Transverse colon (tissue), 4 donors: ENCODE measurements around the gene HOXB7. TPM values are rescaled to one million over a fixed set of nuclear protein-coding genes. Genes with fewer than 3 reads are reported as not detected.

Experiments used
- DNase-seq: peaks from one replicate; pipeline ENCODE4 v3.0.0-alpha.2; 2019
- H3K27ac ChIP-seq, 4 donors: fragments of 200-600 bp; sonication (generic); 2 replicates each; pipeline ENCODE4 v1.5.1; 2016 to 2018; ENCODE audit warnings: inconsistent platforms in 4 of 4
- H3K27me3 ChIP-seq: fragments of 200-600 bp; sonication (generic); 2 replicates; pipeline ENCODE4 v1.5.1; 2017; ENCODE audit warnings: inconsistent platforms
- H3K36me3 ChIP-seq, 4 donors: fragments of 200-600 bp; sonication (generic); 2 replicates each; pipeline ENCODE4 v1.5.1; 2017 to 2019; ENCODE audit warnings: inconsistent platforms in 4 of 4
- H3K4me1 ChIP-seq, 4 donors: fragments of 200-600 bp; sonication (generic); 2 replicates each; pipeline ENCODE4 v1.5.1; 2017 to 2020; ENCODE audit warnings: inconsistent platforms in 4 of 4
- H3K4me3 ChIP-seq, 4 donors: fragments of 200-600 bp; sonication (generic); 1 replicate in 1 of 4; 2 replicates in 3 of 4; pipeline versions ENCODE4 v1.5.1 to v1.6.1; 2017 to 2019; ENCODE audit warnings: inconsistent platforms in 4 of 4
- H3K9me3 ChIP-seq, 2 donors: fragments of 200-600 bp; sonication (generic); 2 replicates each; pipeline ENCODE4 v1.5.1; 2017 to 2019; ENCODE audit warnings: inconsistent platforms in 2 of 2
- CTCF ChIP-seq, 5 experiments: fragments of 200-600 bp in 3 of 5; fragments of 450-650 bp in 2 of 5; sonication (generic) in 3 of 5; IDR thresholded peaks; 1 replicate in 2 of 5; 2 replicates in 3 of 5; pipeline ENCODE4 v1.5.1; 2016 to 2017; ENCODE audit warnings: antibody characterized with exemption in 5 of 5, inconsistent platforms in 3 of 5, mild to moderate bottlenecking in 2 of 5, moderate library complexity in 1 of 5
- EP300 ChIP-seq: sonication (generic); formaldehyde crosslinking; IDR thresholded peaks from one replicate; pipeline ENCODE4 v1.6.1; 2017; ENCODE audit warnings: antibody characterized with exemption, low read depth
- POLR2A ChIP-seq: fragments of 450-650 bp; IDR thresholded peaks from one replicate; pipeline ENCODE4 v1.6.1; 2016; ENCODE audit warnings: antibody characterized with exemption, mild to moderate bottlenecking, moderate library complexity
- POLR2AphosphoS5 ChIP-seq, 3 donors: sonication (generic); formaldehyde crosslinking; IDR thresholded peaks; one replicate each; pipeline ENCODE4 v1.6.1; 2016; ENCODE audit warnings: antibody characterized with exemption in 3 of 3
- WGBS, 2 donors: methylation state at CpG; one replicate each; pipeline ENCODE4 v1.1.5; 2018; ENCODE audit warnings: low coverage in 1 of 2; 5-methylcytosine and 5-hydroxymethylcytosine counted together
- in situ Hi-C, 4 donors: fragments of 200-750 bp; cut with MboI; loops; one replicate each; pipeline versions ENCODE4 v1.15.0 to v1.15.1; 2017; ENCODE audit warnings: low sequenced_read_pairs in 3 of 4, low pct_ligation_motif_present in 1 of 4, low pct_unique_long_range_greater_than_20kb in 1 of 4
- intact Hi-C: fragments of 100-400 bp; cut with DNase I; formaldehyde crosslinking; loops from one replicate; pipeline ENCODE4 v1.15.1; 2023; ENCODE audit warnings: low total_unique reads
- total RNA-seq, 4 donors: library from RNA; depleted of rRNA; stranded (reverse); fragments of >200 nt; gene quantifications; one replicate each; pipeline ENCODE4 v1.1.0, GENCODE V29; 2016

The HOXB7 gene
- total RNA-seq, 4 donors from 2014 or later: 11.2 to 20.9 (median 16.7) TPM; not detected in 1

- Histone ChIP-seq H3K4me1 (peaks cover 35 to 95% (median 71%) of the 10 kb centered on the region in 4 donors), H3K36me3 (no peaks in the 10 kb centered on the region), H3K27ac (peak overlapping the region; percentile 89 to 95 (median 92)), H3K4me3 (peak overlapping the region in 2 of 4 donors; percentile 14 to 36), H3K9me3 (no peaks in the 10 kb centered on the region), H3K27me3 (no peaks in the 10 kb centered on the region)
- intact Hi-C loops (no loop called here), in situ Hi-C loops (no loop called here)
- TF ChIP-seq POLR2AphosphoS5 (IDR thresholded peaks at IDR 0.05) (peak in 2 of 3 donors; percentile 19 to 30), EP300 (no peak)
- WGBS, 2 donors: 45 to 52% methylated on average over 15 to 33 of the region's 33 CpGs
- DNase-seq: no peak
Measured at GRCh38 chr17:48568499-48569239, 42.1 kb downstream of the HOXB7 start.

- in situ Hi-C loops (no loop called here), intact Hi-C loops (no loop called here)
- WGBS, 2 donors: 17 to 44% methylated on average over 1 to 2 of the region's 2 CpGs
- peak overlapping the region in 1 of 4 donors; percentile 36 for H3K4me3 ChIP-seq
- no peaks in the 10 kb centered on the region for H3K36me3 ChIP-seq
- peaks cover 33 to 95% (median 71%) of the 10 kb centered on the region in 4 donors for H3K4me1 ChIP-seq
- H3K9me3 ChIP-seq: no peaks in the 10 kb centered on the region
- H3K27ac ChIP-seq: peak overlapping the region; percentile 89 to 95 (median 92)
- no peaks in the 10 kb centered on the region for H3K27me3 ChIP-seq
- no peak for DNase-seq
- no peak for TF ChIP-seq POLR2A
- TF ChIP-seq POLR2AphosphoS5 (IDR thresholded peaks at IDR 0.05): no peak
- no peak for TF ChIP-seq CTCF (IDR thresholded peaks at IDR 0.05)
- TF ChIP-seq EP300: no peak
Measured at GRCh38 chr17:48567646-48568354, 43.0 kb downstream of the HOXB7 start.

GRCh38 chr17:48567209-48567608 lies 43.6 kb downstream of the HOXB7 start:
- Histone ChIP-seq H3K4me1 (peaks cover 32 to 95% (median 69%) of the 10 kb centered on the region in 4 donors), H3K27me3 (no peaks in the 10 kb centered on the region), H3K4me3 (no peak overlapping the region), H3K9me3 (no peaks in the 10 kb centered on the region), H3K27ac (peak overlapping the region; percentile 89 to 95 (median 92)), H3K36me3 (no peaks in the 10 kb centered on the region)
- 18 to 33% methylated on average over 4 to 6 of the region's 6 CpGs for WGBS, 2 donors
- TF ChIP-seq POLR2A: no peak
- TF ChIP-seq CTCF (IDR thresholded peaks at IDR 0.05): no peak
- no peak for TF ChIP-seq EP300
- no peak for TF ChIP-seq POLR2AphosphoS5 (IDR thresholded peaks at IDR 0.05)
- DNase-seq: peak; percentile 71
- in situ Hi-C loops: no loop called here
- intact Hi-C loops: no loop called here

DNA sequence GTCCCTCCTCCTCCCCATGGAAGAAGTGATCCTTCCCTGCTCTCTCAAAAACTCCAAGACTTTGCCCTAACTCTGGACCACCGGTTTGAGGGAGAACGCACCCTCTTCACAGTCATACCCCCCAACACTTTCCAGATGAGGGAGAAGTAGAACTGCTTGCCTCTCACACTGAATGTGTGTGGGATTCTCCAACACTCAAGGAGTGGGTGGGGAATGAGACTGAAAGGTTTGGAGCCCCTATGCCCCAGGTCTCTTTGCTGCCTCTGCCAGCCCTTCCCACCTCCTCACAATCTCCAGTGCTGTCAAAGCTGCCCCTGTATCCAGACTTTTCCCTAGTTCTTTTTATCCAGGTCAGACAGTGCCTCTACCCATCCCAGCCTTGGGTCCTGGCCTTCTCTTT lies 44.1 kb downstream of the HOXB7 start:
- Histone ChIP-seq H3K4me1 (peaks cover 33 to 95% (median 69%) of the 10 kb centered on the region in 4 donors), H3K4me3 (no peak overlapping the region), H3K9me3 (no peaks in the 10 kb centered on the region), H3K27me3 (no peaks in the 10 kb centered on the region), H3K36me3 (no peaks in the 10 kb centered on the region), H3K27ac (peak overlapping the region; percentile 89 to 95 (median 92))
- no peak for TF ChIP-seq CTCF (IDR thresholded peaks at IDR 0.05)
- no peak for TF ChIP-seq POLR2A
- TF ChIP-seq EP300: no peak
- TF ChIP-seq POLR2AphosphoS5 (IDR thresholded peaks at IDR 0.05): no peak
- WGBS, 2 donors: 50 to 66% methylated on average over 2 of the region's 2 CpGs
- no peak for DNase-seq
- intact Hi-C loops (no loop called here), in situ Hi-C loops (no loop called here)
